GM18502 (cell line): ENCODE data around the gene CACNB2.
"Not testable (repeated sequence)": the region's sequence is repeated elsewhere in the genome, so short reads cannot be mapped to it uniquely, and the experiment has no call there.

ENCODE experiments used
- ATAC-seq: cut with Tn5 transposase; IDR thresholded peaks from one replicate; pipeline ENCODE4 v1.9.1; 2021; ENCODE audit warnings: mild to moderate bottlenecking; ENCODE audit not compliant: unreplicated experiment, poor library complexity

Gene CACNB2

DNA sequence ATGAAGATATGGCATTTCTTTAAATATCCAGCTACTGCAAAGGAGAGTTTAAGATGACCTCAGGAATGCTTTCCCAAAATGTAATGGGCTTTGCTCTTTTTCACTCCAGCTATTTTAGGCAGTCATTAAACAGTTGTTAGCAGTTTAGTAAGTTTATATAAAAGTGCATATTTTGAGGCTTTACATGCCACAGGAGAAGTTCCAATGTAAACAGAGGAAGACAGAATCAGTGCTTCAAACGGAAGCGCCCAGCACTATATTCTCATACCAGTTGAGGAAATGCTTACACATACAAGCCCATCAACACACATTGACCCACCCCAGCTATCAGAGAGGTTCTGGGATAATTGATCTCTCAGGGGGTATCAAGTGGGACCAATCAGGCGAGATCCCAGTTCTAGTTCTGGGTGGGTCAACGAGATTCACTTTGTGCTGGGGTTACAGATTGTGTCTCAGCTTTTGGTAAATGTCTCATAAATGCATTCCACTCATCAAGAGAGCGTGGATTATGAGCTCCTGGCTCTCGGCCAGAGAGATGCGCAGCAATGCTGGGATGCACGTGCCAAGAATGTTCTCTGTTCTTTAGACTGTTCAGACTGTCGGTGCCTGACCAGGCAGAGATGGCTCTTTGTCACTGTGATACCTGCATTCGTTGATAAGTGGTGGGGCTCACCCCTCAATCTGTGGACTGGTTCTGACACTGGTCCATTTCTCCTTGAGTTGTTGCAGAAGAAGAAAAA is 55.0 kb downstream of the CACNB2 start:
- no peak for ATAC-seq

DNA sequence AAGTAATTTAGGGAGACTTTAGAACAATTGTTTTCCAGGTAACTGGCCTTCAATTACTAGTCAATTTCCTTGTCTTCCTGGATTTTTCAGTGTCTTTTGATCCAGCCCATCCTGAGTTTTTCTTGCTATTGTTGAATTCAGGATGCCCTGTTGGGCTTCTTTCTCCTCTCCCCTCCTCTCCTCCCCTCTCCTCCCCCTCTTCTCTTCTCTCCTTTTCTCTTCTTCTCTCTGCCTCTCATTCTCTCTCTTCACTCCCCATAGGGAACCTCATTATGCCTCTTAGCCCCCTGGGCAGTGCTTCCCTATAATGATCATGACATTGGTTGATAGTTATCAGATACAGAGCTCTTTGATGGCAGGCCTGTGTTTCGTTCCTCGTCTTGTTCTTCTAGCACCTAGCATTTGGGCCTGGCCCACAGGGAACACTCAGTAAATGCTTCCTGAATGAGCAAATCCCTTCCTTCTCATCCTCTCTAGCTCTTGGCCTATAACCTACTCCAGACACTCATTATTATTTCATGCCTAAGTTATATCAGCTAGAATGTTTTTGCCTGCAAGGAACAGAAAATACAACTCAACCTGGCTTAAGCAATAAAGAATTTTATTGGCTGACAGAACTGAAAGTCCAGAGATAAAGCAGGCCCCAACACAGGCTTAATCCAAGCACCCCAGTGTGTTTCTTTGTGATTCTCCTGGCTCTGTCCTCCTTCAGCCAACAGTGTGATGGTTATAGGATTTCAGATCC is 56.8 kb downstream of the CACNB2 start:
- ATAC-seq = no peak

DNA sequence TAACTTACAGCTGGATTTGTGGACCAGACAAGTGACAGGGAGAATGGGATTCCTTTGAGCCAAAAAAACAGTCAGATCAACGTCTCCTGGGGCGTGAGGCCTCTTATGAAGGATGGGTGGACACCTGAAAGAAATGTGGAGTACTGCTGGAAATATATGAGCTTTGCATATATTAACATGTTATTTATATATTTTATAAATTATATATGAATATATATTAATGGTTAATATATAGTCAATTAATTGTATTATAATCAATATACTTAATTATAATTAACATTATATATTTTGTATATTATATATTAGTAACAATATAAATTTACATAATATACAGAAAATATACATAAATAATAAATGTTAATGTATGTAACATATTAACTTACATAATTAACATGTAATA is 57.5 kb downstream of the CACNB2 start:
- ATAC-seq = no peak

DNA sequence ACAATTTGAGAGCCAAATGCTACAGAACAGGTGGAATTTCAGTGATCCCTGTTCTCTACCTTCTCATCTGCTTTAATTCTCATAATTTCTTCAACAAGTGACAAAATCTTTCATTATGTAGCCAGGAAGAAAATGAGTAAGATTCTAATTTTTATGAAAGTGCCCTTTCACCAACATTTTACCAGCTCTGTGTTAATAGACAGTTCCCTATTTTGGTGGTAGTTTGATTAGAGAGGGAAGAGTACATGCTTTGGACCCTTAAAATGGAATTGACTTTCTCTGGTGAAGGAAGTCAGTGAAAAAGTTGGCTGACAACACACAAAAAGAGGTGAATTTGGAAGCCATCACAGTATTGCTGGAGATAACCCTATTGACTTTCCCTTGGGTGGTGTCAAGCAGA is 61.7 kb downstream of the CACNB2 start:
- no peak for ATAC-seq

DNA sequence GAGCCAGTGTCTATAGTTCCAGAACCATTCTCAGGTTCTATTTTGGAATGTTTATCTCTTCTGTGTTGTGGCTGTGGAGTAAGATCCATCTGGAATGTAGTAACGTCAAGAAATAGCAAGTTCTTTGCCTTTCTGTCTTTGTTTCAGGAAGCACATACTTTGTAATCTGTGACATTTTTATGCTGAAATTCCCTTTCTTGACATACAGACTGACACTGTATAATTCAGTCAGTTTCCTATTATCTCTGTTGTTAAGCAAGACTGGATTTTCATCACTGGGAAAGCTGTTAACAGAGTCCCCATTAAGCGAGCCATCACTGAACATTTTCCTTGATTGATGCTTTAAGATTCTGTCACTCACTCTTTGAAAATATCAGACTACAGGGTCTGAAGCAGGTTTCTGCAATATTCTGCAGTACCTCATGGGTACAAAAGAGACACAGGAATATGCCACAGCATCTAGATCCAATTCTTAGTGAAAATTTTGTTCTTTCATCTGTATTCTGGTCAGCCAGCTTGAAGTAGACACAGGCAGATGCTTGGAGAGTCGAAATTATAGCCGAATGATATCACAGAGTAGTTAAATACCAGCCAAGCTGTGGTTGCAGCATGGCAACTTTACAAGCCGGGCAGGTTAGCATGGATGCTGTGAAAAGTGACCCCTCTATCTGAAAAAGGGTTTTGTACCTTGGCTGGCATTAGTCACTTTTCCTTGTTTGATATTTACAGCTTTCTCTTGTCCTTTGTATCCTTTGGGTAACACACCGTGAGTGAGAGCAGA is 62.6 kb downstream of the CACNB2 start:
- ATAC-seq = no peak

DNA sequence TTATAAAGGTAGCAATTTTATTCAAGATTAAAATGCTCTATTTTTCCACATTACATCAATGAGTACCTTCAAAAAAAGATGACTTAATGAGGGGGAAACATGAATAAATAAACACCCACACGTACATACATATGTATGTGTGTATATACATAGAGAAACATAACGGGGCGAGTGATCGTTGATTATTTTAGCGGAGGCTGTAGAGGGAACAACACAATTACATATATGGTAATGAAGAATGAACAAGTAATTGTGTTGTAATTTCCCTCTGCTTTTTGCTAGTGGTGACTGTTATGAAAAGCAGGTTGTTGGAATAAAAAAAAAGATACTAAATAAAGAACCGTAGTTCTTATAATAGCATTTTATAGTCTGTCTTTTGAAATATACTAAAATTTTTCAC is 63.2 kb downstream of the CACNB2 start:
- ATAC-seq = no peak

DNA sequence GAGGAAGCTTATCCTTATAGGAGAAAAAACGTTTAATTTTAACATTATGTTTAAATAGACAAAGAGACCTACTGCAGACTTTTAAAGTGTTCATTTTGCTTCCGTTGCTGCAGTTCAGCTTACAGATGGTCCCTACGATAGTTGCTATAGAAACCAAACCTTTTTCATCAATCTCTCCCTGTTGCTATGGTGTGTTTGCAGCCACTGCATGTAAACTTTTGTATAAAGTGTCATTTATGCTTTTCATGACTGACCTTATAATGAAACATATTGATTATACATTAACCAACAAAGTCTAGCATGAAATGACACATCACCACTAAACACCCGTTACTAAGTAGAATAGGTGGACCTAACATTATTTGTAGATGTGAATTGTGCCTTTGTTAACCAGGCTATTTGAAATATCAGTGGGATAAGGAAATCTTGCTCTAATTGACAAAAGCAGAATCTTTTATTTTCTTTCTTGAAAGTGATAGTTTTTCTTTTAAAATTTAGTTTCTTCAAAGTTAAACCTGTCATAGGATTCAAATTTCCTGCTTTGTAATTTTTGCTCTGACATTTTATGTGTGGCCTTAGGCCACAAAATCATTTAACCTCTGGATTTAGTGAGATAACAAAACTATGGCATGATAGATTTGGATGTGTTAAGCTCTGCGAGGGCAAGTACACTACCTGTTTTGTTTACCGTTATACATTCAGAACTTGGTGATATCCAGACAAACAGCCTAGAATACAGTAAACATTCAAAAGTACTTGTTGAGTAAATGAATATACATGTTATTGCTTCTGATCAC is 64.0 kb downstream of the CACNB2 start:
- ATAC-seq = no peak

DNA sequence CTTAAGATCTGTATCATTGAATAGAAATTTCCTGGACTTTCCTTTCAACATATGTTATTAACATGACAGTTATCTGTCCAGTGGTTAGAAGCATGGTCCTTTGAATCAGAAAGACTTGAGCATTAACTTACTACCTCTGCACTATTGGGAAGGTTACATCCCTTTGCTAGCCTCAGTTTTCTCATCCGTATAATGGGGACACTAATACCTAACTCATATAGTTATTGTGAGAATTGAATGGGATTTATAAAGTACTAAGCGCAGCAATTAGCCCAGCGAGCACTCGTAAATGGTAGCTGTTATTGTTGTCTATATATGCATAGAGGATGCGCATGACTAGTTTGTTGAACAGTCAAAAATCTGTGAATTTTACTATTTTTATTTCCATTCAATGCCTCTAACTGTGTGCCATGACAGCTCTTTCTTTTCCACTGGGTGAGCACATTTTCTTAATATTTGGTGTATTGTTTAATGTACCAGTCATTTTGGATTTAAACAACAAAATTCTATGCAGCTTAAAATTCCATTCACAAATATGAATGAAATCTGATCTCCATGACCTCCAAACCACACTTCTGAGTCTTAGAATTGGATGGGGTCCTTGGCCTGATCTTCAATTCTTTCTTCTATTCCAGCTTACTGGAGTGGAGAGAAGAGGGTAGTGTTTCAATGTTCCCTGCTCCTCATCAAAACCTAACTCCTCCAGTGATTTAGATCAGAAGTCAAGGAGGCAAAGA is 65.0 kb downstream of the CACNB2 start:
- no peak for ATAC-seq

DNA sequence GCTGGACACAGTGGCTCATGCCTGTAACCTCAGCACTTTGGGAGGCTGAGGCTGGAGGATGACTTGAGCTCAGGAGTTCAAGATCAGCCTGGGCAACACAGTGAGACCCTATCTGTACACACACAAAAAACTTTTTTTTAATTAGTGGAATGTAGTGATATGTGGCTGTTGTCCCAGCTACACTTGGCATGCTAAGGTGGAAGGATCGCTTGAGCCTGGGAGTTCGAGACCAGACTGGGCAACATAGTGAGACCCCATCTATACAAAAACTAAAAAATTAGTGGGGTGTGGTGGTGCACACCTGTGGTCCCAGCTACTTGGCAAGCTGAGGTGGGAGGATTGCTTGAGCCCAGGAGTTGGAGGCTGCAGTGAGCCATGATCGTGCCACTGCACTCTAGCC is 68.0 kb downstream of the CACNB2 start:
- ATAC-seq = not testable (repeated sequence)

DNA sequence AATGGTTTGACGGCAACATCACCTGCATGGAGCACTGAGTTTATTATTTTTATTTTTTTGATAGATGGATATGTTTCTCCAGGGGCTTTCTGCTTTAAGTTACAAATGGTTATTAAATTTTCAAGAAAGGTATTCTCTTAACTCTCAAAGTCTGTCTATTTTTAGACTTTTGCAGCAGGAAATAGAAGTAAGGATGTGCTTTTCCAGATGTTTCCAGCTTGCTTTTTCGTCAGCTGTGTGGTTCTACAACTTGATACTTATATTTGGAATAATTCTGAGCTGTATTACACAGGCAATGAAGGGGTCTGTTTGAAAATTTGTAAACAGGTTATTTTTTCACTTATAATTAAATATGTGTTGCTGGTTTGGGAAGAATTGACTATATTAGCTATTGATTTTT is 69.0 kb downstream of the CACNB2 start:
- no peak for ATAC-seq

DNA sequence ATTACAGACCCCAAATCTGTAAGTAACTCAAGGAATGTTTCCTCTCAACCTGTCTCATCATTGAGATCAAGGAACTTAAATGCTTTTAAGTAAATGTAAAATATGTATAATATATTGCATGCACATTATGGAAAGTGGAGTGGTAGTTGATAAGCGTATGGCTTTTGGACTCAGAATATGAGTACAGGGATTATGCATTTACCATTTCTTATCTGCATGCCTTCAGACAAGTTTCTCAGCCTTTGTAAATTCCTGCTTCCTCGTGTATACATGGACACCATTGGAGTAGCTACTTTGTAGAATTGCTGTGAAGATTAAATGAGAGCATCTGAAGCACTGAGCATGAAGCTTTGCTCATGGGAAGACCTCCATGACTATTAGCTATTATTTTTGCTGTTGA is 70.5 kb downstream of the CACNB2 start:
- ATAC-seq = no peak

DNA sequence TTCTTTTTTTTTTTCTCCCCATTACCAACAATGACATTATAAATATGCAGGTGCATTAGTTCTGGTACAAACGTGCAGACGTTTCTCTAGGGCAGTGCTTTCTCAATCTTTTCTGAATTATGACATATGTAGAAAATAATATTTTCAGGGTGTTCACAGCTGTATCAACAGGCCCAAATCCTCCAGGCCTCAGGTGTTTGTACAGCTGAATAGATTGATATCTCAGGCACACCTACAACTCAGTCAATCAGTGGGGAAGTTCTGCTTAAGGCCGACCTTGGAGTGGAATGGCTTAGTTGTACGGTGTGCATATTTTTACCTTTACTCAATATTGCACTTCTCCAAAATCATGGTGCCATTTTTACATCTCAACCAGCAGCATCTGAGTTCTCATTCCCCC is 71.6 kb downstream of the CACNB2 start:
- no peak for ATAC-seq

DNA sequence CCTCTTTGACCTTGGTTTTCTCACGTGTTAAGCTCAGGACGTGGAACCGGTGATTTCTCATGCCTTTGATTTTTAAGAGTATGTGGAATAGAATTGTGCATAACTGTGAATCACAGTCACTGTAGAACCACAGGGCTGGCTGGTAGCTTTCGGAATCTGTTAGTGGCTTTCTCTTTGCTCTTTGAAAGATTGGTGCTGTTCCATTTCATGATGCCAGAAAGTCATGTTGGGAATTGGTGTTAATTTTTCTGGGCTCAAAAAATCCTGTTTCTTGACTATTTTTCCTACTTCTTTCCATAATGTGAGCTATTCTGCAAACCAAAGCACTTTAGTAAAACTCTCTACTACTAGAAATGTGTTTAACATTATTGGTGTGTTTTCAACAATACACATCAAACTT is 73.0 kb downstream of the CACNB2 start:
- ATAC-seq = no peak

DNA sequence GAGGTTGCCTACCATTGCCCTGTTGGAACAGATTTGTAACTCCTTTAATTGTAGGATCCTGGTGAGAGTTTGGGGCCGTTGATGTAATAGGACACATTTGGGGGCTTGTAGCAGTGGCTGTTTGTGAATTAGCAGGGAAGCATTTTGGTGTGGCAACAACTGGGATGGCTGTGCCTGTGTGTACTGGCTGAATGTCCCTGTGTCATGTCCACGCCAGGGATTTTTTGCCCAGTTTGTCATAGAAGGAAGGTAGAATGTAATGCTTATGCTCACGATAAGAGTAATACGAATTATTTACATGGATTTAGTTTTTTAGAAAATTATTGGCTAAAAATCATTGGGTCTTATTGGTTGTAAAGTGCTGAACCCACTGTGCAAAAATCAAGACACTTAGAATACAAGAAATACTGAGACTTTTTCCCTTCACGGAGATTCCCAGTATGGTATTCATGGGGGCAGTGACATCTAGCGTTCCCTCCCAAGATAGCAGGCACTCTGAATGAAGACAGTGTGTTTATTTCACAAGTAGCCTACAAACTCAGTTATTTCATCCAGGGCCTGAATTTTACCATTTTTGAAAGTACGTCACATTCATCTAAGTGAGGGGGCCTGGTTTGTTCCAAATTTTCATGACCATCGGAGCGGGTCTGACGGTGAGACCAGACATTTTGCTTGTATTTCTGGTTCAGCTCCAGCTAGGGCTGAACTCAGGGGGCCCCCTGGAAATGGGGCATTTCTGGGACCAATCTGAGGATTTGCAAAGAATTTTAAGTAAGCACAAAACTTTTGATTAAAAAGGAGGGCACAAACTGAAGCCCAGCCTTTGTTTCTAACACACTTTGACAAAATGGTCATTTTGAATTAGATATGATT is 74.7 kb downstream of the CACNB2 start:
- peak; percentile 80 for ATAC-seq

DNA sequence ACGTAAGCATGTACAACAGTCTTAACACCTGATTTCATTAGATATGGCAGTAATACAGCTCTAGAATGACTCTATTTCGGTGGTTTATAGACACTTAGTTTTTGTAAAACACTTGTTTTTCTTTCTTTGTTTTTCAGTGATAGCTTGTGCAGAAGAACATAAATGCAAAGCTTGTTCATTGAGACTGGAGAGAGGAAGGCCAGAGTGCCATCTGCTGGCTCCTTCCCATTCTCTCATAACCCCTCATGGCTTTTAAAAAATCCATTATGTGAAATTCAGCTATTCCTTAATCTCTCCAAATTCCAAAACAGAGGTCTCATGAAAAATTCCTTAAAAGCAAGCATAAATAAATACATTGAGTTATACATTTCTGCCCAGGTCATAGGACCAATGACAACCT is 76.3 kb downstream of the CACNB2 start:
- ATAC-seq = no peak

DNA sequence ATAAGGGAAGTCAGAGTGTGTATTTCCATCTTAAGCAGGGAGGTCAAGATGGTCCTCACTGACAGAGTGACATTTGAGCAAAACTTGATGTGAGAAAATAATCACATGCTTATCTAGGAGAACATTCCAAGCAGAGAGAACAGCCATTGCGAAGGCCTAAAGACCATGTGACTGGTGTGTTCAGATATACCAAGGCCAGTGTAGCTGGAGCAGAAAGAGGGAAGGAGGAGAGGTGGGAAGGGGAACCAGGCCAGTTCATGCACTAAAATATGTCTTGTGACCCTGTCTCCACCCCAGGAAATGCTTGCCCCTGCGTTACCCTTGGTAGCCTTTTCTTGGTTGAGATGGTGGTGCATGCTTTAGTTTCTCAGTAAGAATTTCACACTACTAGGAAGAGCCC is 77.4 kb downstream of the CACNB2 start:
- ATAC-seq = no peak

DNA sequence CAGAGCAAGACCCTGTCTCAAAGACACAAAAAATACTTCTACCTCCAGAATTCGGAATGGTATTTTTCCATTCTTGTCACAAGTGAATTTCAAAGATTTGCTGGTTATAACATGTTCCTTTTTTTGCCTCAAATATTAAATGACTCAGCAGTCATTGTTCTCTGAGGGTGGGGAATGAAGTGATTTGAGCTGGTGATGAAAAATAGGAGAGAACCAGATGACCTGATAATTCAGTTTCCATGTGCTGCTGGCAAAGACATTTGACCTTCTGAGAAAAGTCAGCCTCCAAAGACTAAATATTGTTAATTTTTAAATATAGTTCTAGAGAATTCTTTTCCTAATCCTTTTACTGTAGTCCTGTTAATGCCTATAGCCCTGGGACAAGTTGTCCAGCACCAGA is 78.9 kb downstream of the CACNB2 start:
- no peak for ATAC-seq

DNA sequence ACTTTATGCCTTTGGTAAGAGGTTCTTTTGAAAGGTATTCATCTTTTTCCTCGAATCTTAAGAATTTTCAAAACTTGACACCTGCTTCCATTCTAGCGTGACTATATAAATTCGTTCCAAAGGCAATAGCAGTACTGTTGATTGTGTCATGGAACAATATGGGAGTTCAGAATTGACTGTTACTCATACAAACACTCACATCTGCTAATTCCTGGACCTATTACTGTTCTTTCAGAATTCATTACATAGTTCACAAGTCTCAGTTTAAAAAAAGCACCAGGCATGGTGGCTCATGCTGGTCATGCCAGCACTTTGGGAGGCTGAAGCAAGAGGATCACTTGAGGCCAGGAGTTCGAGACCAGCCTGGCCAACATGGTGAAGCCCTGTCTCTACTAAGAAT is 80.9 kb downstream of the CACNB2 start:
- ATAC-seq = no peak

DNA sequence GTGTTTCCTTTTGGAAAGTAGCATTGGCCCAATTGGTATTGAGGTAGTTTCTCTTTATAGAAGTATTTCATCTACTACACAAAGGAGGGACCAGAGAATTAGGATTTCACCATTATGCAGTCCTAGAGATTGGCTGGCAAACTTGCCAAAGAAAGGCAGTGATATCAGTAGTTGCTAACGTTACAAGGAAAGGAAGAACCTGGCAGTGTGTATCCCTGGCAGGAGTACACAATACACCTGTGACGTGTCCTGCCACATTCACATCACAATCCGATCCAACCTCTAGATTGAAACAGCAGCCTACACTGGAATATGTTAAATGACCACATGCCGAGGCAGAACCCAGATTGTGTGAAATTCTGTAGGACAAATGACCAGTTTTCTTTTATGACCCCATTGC is 81.7 kb downstream of the CACNB2 start:
- no peak for ATAC-seq
